Measurements from ENCODE around the gene TOMT.
A peak's percentile ranks its signal among the peaks of the same experiment; 100 is the strongest.

Gene TOMT, protein sequence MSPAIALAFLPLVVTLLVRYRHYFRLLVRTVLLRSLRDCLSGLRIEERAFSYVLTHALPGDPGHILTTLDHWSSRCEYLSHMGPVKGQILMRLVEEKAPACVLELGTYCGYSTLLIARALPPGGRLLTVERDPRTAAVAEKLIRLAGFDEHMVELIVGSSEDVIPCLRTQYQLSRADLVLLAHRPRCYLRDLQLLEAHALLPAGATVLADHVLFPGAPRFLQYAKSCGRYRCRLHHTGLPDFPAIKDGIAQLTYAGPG

DNA sequence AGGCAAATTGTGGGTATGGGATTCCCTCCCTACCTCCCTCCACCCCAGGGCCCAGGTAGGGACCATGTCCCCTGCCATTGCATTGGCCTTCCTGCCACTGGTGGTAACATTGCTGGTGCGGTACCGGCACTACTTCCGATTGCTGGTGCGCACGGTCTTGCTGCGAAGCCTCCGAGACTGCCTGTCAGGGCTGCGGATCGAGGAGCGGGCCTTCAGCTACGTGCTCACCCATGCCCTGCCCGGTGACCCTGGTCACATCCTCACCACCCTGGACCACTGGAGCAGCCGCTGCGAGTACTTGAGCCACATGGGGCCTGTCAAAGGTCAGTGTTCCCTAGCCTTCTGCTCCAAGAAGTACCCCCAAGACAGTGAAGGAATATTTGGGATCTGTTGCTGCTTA lies at the start of gene TOMT:
TOMT (plus strand) TSS at position 37 of the 400 bp plus-strand sequence; CDS start at position 65, 28 bp downstream.
- no peak for DNase-seq (ENCODE audit: low read depth in 2 of 2)

DNA sequence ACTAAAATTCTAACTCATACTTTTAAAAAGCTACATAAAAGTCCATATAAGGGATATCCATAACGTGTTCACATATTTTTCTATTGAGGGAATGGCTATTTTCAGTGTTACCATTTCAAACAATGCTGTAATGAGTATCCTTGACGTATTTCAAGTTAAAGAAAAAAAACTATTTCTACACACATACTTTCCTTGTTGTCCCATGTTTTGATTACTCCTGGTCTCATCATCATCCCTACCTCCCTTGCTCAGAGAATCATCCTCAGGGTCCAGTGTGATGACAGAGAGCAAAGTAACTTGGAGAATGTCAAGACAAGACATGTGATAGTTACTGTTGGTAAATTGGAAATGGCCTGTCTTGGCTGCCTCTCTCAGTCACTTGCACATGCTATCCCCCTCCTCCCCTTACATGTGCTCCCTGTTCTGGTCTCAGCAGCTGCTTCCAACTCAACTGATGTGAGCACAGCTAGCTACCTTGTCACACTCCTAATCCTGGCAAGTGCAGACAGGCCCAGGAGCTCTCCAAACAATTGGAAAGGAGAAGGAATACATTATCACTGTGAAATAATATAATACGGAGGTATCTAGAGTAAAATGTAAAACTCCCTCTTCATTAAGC lies 47.2 kb upstream of the TOMT start:
- DNase-seq (ENCODE audit: low read depth in 2 of 2), result no peak

DNA sequence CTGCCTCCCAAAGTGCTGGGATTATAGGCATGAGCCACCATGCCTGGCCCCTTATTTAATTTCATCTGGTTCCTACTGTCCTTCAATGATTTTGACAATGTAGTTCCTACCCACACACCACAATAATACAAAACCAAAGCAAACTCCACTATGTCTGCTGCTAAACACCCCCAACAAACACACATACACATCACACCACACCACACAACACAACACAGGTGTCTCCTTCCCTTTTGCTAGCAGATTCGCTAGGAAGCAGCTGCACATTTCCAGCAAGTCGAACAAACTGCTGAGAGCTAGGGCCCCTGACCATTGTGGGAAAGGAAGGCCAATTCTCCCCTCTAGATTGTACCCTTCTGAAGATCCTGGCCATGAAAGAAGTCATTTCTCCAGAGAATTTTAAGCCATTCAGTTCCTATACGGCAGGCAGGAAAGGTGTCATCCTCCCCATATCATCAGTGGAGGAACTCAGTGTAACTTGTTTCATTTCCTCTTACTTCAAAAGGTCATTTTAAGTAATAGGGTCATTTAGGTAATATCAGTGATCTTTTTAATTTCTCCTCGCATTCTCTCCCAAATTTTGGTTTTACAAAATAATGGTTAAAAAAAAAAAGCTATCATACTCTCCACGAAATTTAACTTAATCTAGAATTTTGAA lies 43.9 kb upstream of the TOMT start:
- DNase-seq (ENCODE audit: low read depth in 2 of 2), result no peak

DNA sequence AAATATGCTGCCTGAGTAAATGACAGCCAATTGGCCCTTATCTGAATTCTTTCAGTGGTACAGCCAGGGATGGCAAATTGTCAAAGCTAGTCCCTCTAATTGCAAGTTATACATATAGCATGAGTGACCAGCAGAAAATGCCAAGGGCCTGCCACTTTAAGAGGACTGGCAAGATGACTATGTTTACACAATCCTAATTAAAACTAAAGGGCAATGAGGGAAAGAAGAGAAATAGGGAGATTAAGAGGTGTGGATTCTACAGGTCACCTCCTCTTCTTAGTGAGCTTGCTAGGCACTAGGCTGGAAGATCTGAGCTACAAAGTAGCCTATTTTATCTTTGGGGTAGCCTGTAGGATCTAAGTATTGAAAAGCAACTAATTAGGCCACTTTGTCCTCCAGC lies 38.9 kb upstream of the TOMT start:
- no peak for DNase-seq (ENCODE audit: low read depth in 2 of 2)

GRCh38 chr11:72067266-72067665 lies 38.5 kb upstream of the TOMT start:
- no peak for DNase-seq (ENCODE audit: low read depth in 2 of 2)

GRCh38 chr11:72067676-72068075 lies 38.0 kb upstream of the TOMT start:
- no peak for DNase-seq (ENCODE audit: low read depth in 2 of 2)

DNA sequence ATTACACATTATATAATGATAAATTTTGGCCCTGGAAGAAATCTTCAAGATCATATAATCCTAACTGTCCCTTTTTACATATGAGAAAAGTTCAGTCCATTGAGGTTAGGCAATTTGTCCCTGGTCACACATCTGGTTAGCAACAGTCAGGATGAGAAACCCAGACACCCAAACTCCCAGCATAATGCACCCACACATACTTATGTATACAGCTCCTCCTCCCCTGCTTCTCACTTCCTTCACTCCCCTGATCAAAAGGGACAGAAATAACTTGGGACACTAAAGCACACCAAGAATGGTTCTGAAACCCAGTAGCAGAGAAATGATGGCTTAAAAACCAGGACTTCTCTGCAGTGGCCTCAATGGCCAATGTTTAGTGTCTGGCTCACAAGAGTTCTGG lies 36.5 kb upstream of the TOMT start:
- no peak for DNase-seq (ENCODE audit: low read depth in 2 of 2)

DNA sequence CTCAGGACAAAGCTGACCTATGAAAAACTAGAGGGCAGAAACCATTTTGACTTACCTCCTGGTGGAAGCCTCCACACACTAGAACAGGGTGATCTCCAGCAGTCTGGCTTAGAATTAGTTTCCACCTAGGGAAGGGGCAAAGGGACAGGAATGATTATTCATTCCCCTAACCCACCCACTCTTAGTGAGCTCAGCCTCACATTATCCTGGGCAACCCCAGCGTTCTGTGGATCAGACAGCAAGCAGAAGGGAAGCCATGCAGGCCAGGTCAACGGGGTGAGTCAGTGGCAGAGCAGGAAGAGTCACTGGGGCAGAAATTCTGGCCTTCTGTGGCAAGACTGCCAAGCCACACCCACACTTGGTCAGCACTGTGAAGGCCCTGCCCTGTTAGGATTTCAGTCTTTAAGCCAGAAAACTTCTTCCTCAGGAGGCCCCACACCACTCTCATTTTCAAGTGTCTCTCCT lies 35.9 kb upstream of the TOMT start:
- DNase-seq (ENCODE audit: low read depth in 2 of 2), result no peak

GRCh38 chr11:72070491-72070890 lies 35.2 kb upstream of the TOMT start:
- DNase-seq (ENCODE audit: low read depth in 2 of 2), result no peak

DNA sequence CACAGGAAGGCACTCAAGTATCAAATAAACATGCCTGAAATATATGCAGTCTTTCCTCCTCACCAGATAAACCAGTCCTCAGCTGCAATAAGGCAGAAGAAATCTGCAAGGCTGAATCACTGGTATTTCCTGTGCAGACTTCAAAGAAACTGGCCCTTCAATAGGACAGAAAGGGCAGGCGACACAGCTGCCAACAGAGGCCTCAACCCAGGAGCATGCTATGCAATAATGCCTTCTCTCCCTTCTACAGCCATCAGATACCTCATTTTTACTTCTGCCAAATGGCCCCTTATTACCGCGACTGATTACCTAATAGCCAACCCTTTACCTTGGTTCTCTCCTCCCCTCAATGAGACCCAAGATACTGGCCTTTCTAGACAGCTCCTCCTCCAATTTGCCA lies 33.4 kb upstream of the TOMT start:
- no peak for DNase-seq (ENCODE audit: low read depth in 2 of 2)

GRCh38 chr11:72075109-72075508 lies 30.6 kb upstream of the TOMT start:
- DNase-seq (ENCODE audit: low read depth in 2 of 2), result no peak

DNA sequence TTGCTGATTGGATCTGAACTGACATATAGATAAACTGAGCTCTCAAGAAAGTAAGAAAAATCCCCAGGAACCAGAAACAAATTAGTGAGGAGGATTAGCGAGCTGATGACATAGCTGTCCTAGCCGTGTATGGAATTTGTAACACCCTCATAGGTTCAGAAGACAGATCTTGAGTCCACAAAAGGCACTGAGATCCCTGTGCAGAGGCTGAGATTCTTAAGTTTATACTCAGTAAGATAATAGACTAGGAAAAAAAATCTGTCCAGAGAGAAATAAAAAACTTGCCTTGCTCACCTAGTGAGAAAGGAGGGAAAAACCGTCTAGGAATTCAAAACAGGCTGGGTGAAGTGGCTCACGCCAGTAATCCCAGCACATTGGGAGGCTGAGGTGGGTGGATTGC lies 30.0 kb upstream of the TOMT start:
- no peak for DNase-seq (ENCODE audit: low read depth in 2 of 2)

DNA sequence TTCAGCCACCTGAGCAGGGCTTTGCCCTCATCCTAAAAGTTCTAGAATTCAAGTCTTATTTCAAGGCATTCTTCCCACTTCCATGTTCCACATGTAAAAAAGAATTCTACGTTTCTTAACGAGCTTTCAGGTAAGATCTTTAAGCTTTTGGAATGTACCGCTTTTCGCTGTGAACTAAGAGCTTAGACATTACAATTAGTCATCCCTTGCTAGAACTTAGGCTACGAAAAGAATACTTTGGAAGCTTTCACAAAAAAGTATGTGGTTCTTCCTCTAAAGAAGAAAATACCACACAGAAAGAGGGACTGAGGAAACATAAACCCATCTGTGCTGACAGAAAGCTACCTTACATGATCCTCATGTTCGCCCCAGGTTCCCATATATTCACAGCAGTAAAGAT lies 27.2 kb upstream of the TOMT start:
- no peak for DNase-seq (ENCODE audit: low read depth in 2 of 2)

DNA sequence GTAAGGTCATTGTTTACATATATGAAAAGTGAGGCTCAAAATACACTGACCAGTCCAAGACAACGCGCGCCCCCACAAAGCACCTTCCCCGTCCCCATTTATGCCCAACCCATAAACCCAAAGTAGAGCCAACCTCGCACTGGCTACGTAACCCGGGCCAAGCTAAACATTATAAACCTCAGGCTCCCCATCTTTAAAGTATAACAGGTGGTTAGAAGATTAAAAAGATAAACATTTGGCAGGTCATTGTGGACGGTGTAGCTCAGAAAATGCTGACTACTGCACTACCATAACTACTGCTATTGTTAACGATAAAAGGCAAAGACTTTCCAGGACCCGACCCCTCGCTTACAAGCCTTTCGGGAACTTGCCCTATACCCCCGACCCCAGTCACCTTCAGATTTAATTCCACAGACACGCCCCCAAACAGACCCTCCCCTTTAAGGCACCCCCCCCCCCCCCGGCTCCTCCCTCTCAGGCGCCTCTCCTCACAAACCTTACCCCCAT lies 25.9 kb upstream of the TOMT start:
- no peak for DNase-seq (ENCODE audit: low read depth in 2 of 2)

DNA sequence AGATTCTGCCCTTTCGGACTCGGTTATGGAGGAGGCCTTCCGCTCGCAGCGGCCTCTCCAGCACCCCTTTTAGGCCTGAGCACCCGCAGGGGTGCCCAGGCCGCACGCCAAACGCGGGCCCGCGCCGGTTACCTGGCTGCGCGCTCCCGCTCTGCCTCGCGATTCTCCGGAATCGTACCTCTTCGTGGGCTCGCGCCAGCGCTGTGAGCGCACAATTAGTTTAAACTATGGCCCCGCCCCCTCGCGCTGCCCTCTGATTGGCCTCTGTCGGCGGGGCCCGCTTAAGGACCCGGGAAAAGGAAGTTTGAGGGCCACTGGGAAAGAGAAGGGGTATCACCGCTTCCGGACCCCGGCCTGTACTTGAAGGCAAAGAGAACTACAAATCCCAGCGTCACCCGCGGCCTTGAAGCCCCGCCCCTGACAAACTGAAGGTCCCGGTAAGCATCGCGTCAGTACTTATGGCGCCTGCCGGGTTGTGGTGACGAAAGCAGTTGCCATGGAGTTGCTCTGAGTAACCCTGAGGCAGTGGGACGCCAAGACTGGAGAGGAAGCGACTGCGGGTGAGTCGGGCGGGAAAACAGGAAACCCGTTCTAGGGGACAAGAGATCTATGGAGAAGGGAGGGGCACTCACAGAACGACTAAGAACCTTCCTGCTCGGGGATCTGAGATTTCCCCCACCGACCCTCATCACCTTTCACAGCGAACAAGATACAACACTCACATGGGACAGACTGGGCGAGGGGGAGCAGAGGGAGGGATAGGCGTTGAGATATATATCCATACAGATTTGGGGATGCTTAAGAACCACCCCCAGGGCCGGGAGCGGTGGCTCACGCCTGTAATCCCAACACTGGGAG lies 25.2 kb upstream of the TOMT start, which contains the start of the genes LRRC51 and NUMA1:
LRRC51 (plus strand) TSS at position 525 of the 858 bp plus-strand sequence. CDS start 8,234 bp downstream, outside the sequence.
NUMA1 (minus strand) TSS at position 217 of the 858 bp plus-strand sequence. CDS start 44,599 bp downstream, outside the sequence.
- DNase-seq (ENCODE audit: low read depth in 2 of 2), result peak; percentile 93 to 95

DNA sequence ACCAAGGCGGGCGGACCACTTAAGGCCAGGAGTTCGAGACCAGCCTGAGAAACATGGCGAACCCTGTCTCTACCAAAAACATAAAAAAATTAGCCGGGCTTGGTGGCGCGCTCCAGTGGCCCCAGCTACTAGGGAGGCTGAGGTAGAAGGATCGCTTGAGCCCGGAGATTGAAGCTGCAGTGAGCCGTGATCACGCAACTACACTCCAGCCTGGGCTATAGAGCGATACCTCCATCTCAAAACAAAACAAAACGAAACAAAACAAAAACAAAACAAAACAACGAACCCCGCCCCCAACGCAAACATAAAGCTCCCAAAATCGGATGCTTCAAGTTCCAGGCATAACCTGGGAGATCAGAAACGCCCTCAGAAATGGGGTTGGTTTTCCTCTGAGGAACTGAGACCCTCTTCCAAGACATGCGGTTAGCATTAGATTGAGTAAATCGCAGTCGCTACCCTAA lies 24.5 kb upstream of the TOMT start:
- no peak for DNase-seq (ENCODE audit: low read depth in 2 of 2)

GRCh38 chr11:72081821-72082453 lies 23.8 kb upstream of the TOMT start:
- no peak for DNase-seq (ENCODE audit: low read depth in 2 of 2)

DNA sequence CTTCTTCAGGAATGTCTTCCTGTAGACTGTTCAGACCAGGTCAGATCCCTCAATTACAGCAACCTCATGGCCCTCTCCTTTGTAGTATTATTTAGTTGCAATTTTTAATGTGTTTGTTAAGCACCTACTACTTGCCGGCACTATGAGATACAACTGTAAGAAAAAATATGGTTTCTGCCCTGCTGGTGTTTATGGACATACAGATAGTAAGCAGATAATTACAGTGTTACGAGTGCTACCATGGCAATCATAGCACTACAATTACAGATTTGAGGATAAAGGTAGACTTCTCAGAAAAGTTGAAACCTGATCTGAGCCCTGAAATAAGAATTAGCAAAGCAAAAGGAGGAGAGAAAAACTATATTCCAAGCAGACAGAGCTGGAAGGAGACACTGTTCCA lies 22.3 kb upstream of the TOMT start:
- DNase-seq (ENCODE audit: low read depth in 2 of 2), result no peak

- no peak for DNase-seq (ENCODE audit: low read depth in 2 of 2)
Measured at GRCh38 chr11:72084076-72084475, 21.6 kb upstream of the TOMT start.

DNA sequence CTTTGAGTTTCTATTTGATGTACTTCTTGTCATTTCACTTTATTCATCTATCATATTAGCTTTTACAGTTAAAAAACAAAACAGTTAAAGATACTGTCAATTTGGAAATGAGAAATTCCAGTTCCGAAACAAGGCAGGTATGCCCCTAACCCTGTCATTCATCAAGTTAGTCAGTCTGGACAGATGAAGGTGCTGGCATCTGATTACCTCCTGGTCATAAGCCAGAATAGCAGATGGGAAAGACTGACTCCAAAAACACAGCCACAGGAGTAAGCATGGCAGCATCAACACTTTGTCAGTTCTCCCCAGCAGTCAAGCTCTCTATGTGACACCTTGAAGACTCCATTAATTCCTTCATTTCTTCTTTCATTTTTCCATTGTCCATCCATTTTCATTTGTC lies 20.8 kb upstream of the TOMT start:
- no peak for DNase-seq (ENCODE audit: low read depth in 2 of 2)
